Sigmoid colon (tissue), 4 donors: ENCODE measurements around the gene MAPRE3.

ENCODE experiments used
- CTCF ChIP-seq, 4 experiments: fragments of 450-650 bp in 3 of 4; fragments of 200-600 bp in 1 of 4; IDR thresholded peaks; one replicate each; pipeline ENCODE4 v1.5.1; 2016 to 2019; ENCODE audit warnings: antibody characterized with exemption in 4 of 4, mild to moderate bottlenecking in 3 of 4, moderate library complexity in 2 of 4
- POLR2AphosphoS5 ChIP-seq, 4 donors: sonication (generic); formaldehyde crosslinking; IDR thresholded peaks; one replicate each; pipeline ENCODE4 v1.6.1; 2017; ENCODE audit warnings: antibody characterized with exemption in 4 of 4

- TF ChIP-seq CTCF (IDR thresholded peaks at IDR 0.05) (no peak), POLR2AphosphoS5 (IDR thresholded peaks at IDR 0.05) (no peak)
Measured at GRCh38 chr2:27024812-27025211, 54.4 kb downstream of the MAPRE3 start.
